Liver (tissue), 9 donors: ENCODE results near the gene TCF7L1. TPM values are rescaled to one million over a fixed set of nuclear protein-coding genes. Genes with fewer than 3 reads are reported as not detected.

ENCODE experiments used
- DNase-seq: peaks from one replicate; pipeline ENCODE4 v3.0.0-alpha.2; 2017; ENCODE audit warnings: low spot score
- H3K27ac ChIP-seq, 2 donors: one replicate each; pipeline ENCODE4 v1.7.0; 2013; ENCODE audit warnings: inconsistent platforms in 2 of 2, low read length in 2 of 2, control low read depth in 1 of 2, low read depth in 1 of 2, mild to moderate bottlenecking in 1 of 2
- H3K27me3 ChIP-seq, 4 donors: one replicate each; pipeline versions ENCODE4 v1.6.1 to v1.7.0; 2013; ENCODE audit warnings: low read length in 3 of 4, inconsistent platforms in 1 of 4, mild to moderate bottlenecking in 1 of 4, moderate library complexity in 1 of 4; ENCODE audit not compliant: control insufficient read depth in 4 of 4, insufficient read depth in 4 of 4
- H3K36me3 ChIP-seq, 4 donors: one replicate each; pipeline versions ENCODE4 v1.6.1 to v1.7.0; 2013; ENCODE audit warnings: low read length in 3 of 4, mild to moderate bottlenecking in 3 of 4, low read depth in 1 of 4, moderate library complexity in 1 of 4; ENCODE audit not compliant: control insufficient read depth in 4 of 4, insufficient read depth in 3 of 4
- H3K4me1 ChIP-seq, 4 donors: one replicate each; pipeline versions ENCODE4 v1.6.1 to v1.7.0; 2013; ENCODE audit warnings: low read length in 3 of 4, mild to moderate bottlenecking in 3 of 4, moderate library complexity in 1 of 4; ENCODE audit not compliant: control insufficient read depth in 4 of 4, insufficient read depth in 4 of 4
- H3K4me3 ChIP-seq, 3 donors: one replicate each; pipeline versions ENCODE4 v1.6.1 to v1.7.0; 2013; ENCODE audit warnings: low read length in 3 of 3, control low read depth in 1 of 3, low read depth in 1 of 3, mild to moderate bottlenecking in 1 of 3
- H3K9ac ChIP-seq, 2 donors: one replicate each; pipeline ENCODE4 v1.7.0; 2013; ENCODE audit warnings: low read length in 2 of 2, mild to moderate bottlenecking in 2 of 2, moderate library complexity in 2 of 2, control low read depth in 1 of 2, low read depth in 1 of 2
- H3K9me3 ChIP-seq, 4 donors: one replicate each; pipeline versions ENCODE4 v1.6.1 to v1.7.0; 2013; ENCODE audit warnings: low read length in 3 of 4; ENCODE audit not compliant: control insufficient read depth in 4 of 4
- EGR1 ChIP-seq, 2 donors: IDR thresholded peaks; 2 replicates each; pipeline ENCODE4 v1.6.1; 2016 to 2018; ENCODE audit warnings: antibody characterized with exemption in 2 of 2, low read depth in 2 of 2
- FOXA1 ChIP-seq: IDR thresholded peaks from 2 replicates; pipeline ENCODE4 v1.6.1; 2016; ENCODE audit warnings: antibody characterized with exemption
- FOXA2 ChIP-seq: IDR thresholded peaks from 2 replicates; pipeline ENCODE4 v1.6.1; 2016; ENCODE audit warnings: antibody characterized with exemption
- GABPA ChIP-seq, 2 donors: IDR thresholded peaks in 1 of 2; conservative IDR thresholded peaks in 1 of 2; 2 replicates each; pipeline ENCODE4 v1.6.1; 2016; ENCODE audit warnings: antibody characterized with exemption in 2 of 2, mild to moderate bottlenecking in 1 of 2, moderate library complexity in 1 of 2
- HNF4A ChIP-seq, 2 donors: conservative IDR thresholded peaks; 2 replicates each; pipeline ENCODE4 v1.6.1; 2016; ENCODE audit warnings: antibody characterized with exemption in 2 of 2, mild to moderate bottlenecking in 2 of 2
- HNF4G ChIP-seq: IDR thresholded peaks from 2 replicates; pipeline ENCODE4 v1.6.1; 2016; ENCODE audit warnings: antibody characterized with exemption
- JUND ChIP-seq, 2 donors: IDR thresholded peaks; 2 replicates each; pipeline ENCODE4 v1.6.1; 2016; ENCODE audit warnings: antibody characterized with exemption in 2 of 2
- NR2F2 ChIP-seq: IDR thresholded peaks from 2 replicates; pipeline ENCODE4 v1.6.1; 2016; ENCODE audit warnings: antibody characterized with exemption
- RAD21 ChIP-seq, 2 donors: IDR thresholded peaks; 2 replicates each; pipeline ENCODE4 v1.6.1; 2016; ENCODE audit warnings: antibody characterized with exemption in 2 of 2, mild to moderate bottlenecking in 2 of 2
- RXRA ChIP-seq, 2 donors: IDR thresholded peaks; 2 replicates each; pipeline ENCODE4 v1.6.1; 2017 to 2018; ENCODE audit warnings: antibody characterized with exemption in 2 of 2, mild to moderate bottlenecking in 1 of 2
- SP1 ChIP-seq: IDR thresholded peaks from 2 replicates; pipeline ENCODE4 v1.6.1; 2018; ENCODE audit warnings: antibody characterized with exemption, mild to moderate bottlenecking
- TAF1 ChIP-seq: conservative IDR thresholded peaks from 2 replicates; pipeline ENCODE4 v1.6.1; 2016; ENCODE audit warnings: antibody characterized with exemption, mild to moderate bottlenecking
- YY1 ChIP-seq: IDR thresholded peaks from 2 replicates; pipeline ENCODE4 v1.6.1; 2016; ENCODE audit warnings: antibody characterized with exemption, mild to moderate bottlenecking
- WGBS: extraction: QIAGEN DNeasy Blood & Tissue Kit; methylation state at CpG from one replicate; pipeline ENCODE4 v1.1.7; 2013; 5-methylcytosine and 5-hydroxymethylcytosine counted together
- polyA plus RNA-seq, 2 donors: library from polyadenylated mRNA; stranded (reverse) in 1 of 2; unstranded in 1 of 2; fragments of 200-250 nt in 1 of 2; fragments of >200 nt in 1 of 2; fragmentation: Nextera tagmentation in 1 of 2; extraction: Ambion mirVana in 1 of 2; gene quantifications; one replicate each; pipeline versions ENCODE4 v1.2.1 to v1.2.3, GENCODE V29; 2013 to 2015
- total RNA-seq, 2 donors: library from RNA; depleted of rRNA; stranded (reverse); fragments of >200 nt; gene quantifications; one replicate each; pipeline ENCODE4 v1.2.3, GENCODE V29; 2014
- TF ChIP-seq, protein P1 (sequence below): IDR thresholded peaks from 2 replicates; pipeline ENCODE4 v1.6.1; 2016; ENCODE audit warnings: antibody characterized with exemption, mild to moderate bottlenecking
- TF ChIP-seq, protein P2 (sequence below): IDR thresholded peaks from 2 replicates; pipeline ENCODE4 v1.6.1; 2016; ENCODE audit warnings: antibody characterized with exemption
- TF ChIP-seq, protein P3 (sequence below): fragments of 150-350 bp; IDR thresholded peaks from 2 replicates; pipeline ENCODE4 v1.5.1; 2017; ENCODE audit warnings: improper control_type of control experiment, low read depth, low read length; ENCODE audit not compliant: missing input control
- TF ChIP-seq, protein P4 (sequence below): IDR thresholded peaks from 2 replicates; pipeline ENCODE4 v1.6.1; 2016; ENCODE audit warnings: antibody characterized with exemption
- TF ChIP-seq, protein P5 (sequence below): IDR thresholded peaks from 2 replicates; pipeline ENCODE4 v1.6.1; 2016; ENCODE audit warnings: antibody characterized with exemption
- donor health status: healthy.
- donor health status: healthy.
- donor health status: healthy.
- donor health status: healthy.
- donor health status: healthy.

Gene TCF7L1
- total and polyA plus RNA-seq, 4 donors = 1.6 to 6.0 (median 4.8) TPM

DNA sequence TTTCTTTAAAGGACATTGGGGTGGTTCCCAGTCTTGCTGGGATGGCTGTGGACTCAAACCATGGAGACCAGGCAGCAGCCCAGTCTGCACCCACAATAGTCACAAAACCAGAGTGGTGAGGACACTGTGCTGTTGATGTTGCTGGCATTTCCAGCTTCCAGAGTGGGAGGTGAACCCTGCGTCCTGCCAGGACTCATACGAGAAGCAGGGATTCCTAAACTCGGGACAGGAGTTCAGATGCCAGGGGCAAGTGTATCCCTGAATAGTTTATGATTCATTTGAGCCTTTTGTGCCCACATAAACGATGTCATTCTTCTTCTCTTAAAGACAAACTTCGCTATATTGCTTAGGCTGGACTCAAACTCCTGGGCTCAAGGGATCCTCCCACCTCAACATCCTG, 62.8 kb downstream of the TCF7L1 start:
- H3K4me1 ChIP-seq = peaks cover 0 to 2% (median 0%) of the 10 kb centered on the region in 4 donors
- H3K9ac ChIP-seq = no peak overlapping the region
- TF ChIP-seq, protein P1, sequence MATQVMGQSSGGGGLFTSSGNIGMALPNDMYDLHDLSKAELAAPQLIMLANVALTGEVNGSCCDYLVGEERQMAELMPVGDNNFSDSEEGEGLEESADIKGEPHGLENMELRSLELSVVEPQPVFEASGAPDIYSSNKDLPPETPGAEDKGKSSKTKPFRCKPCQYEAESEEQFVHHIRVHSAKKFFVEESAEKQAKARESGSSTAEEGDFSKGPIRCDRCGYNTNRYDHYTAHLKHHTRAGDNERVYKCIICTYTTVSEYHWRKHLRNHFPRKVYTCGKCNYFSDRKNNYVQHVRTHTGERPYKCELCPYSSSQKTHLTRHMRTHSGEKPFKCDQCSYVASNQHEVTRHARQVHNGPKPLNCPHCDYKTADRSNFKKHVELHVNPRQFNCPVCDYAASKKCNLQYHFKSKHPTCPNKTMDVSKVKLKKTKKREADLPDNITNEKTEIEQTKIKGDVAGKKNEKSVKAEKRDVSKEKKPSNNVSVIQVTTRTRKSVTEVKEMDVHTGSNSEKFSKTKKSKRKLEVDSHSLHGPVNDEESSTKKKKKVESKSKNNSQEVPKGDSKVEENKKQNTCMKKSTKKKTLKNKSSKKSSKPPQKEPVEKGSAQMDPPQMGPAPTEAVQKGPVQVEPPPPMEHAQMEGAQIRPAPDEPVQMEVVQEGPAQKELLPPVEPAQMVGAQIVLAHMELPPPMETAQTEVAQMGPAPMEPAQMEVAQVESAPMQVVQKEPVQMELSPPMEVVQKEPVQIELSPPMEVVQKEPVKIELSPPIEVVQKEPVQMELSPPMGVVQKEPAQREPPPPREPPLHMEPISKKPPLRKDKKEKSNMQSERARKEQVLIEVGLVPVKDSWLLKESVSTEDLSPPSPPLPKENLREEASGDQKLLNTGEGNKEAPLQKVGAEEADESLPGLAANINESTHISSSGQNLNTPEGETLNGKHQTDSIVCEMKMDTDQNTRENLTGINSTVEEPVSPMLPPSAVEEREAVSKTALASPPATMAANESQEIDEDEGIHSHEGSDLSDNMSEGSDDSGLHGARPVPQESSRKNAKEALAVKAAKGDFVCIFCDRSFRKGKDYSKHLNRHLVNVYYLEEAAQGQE = no peak
- TF ChIP-seq HNF4A (conservative IDR thresholded peaks at IDR 0.05) (no peak), HNF4G (no peak), RAD21 (IDR thresholded peaks at IDR 0.05) (no peak), FOXA1 (no peak), FOXA2 (no peak), EGR1 (IDR thresholded peaks at IDR 0.05; ENCODE audit: low read depth in 2 of 2) (no peak), RXRA (IDR thresholded peaks at IDR 0.05) (no peak), SP1 (no peak), TAF1 (no peak), JUND (IDR thresholded peaks at IDR 0.05) (no peak), NR2F2 (no peak), YY1 (no peak), GABPA (IDR thresholded peaks at IDR 0.05 in 1 of 2, conservative IDR thresholded peaks at IDR 0.05 in 1 of 2) (no peak)
- TF ChIP-seq, protein P2, sequence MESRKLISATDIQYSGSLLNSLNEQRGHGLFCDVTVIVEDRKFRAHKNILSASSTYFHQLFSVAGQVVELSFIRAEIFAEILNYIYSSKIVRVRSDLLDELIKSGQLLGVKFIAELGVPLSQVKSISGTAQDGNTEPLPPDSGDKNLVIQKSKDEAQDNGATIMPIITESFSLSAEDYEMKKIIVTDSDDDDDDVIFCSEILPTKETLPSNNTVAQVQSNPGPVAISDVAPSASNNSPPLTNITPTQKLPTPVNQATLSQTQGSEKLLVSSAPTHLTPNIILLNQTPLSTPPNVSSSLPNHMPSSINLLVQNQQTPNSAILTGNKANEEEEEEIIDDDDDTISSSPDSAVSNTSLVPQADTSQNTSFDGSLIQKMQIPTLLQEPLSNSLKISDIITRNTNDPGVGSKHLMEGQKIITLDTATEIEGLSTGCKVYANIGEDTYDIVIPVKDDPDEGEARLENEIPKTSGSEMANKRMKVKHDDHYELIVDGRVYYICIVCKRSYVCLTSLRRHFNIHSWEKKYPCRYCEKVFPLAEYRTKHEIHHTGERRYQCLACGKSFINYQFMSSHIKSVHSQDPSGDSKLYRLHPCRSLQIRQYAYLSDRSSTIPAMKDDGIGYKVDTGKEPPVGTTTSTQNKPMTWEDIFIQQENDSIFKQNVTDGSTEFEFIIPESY = no peak
- TF ChIP-seq, protein P3, sequence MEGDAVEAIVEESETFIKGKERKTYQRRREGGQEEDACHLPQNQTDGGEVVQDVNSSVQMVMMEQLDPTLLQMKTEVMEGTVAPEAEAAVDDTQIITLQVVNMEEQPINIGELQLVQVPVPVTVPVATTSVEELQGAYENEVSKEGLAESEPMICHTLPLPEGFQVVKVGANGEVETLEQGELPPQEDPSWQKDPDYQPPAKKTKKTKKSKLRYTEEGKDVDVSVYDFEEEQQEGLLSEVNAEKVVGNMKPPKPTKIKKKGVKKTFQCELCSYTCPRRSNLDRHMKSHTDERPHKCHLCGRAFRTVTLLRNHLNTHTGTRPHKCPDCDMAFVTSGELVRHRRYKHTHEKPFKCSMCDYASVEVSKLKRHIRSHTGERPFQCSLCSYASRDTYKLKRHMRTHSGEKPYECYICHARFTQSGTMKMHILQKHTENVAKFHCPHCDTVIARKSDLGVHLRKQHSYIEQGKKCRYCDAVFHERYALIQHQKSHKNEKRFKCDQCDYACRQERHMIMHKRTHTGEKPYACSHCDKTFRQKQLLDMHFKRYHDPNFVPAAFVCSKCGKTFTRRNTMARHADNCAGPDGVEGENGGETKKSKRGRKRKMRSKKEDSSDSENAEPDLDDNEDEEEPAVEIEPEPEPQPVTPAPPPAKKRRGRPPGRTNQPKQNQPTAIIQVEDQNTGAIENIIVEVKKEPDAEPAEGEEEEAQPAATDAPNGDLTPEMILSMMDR = no peak
- TF ChIP-seq, protein P4, sequence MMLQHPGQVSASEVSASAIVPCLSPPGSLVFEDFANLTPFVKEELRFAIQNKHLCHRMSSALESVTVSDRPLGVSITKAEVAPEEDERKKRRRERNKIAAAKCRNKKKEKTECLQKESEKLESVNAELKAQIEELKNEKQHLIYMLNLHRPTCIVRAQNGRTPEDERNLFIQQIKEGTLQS = no peak
- TF ChIP-seq, protein P5, sequence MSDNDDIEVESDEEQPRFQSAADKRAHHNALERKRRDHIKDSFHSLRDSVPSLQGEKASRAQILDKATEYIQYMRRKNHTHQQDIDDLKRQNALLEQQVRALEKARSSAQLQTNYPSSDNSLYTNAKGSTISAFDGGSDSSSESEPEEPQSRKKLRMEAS = no peak
- H3K27ac ChIP-seq = no peak overlapping the region
- no peaks in the 10 kb centered on the region for H3K27me3 ChIP-seq
- no peaks in the 10 kb centered on the region for H3K36me3 ChIP-seq
- WGBS = 89% methylated on average over 5 of the region's 5 CpGs
- no peaks in the 10 kb centered on the region for H3K9me3 ChIP-seq
- H3K4me3 ChIP-seq = no peak overlapping the region
- no peak for DNase-seq
